KG1 (cell line): ENCODE measurements around the gene ALPL.

Experiments
- DNase-seq: peaks from one replicate; lab custom pipeline; 2025; lab: John Stamatoyannopoulos, UW

Gene ALPL

DNA sequence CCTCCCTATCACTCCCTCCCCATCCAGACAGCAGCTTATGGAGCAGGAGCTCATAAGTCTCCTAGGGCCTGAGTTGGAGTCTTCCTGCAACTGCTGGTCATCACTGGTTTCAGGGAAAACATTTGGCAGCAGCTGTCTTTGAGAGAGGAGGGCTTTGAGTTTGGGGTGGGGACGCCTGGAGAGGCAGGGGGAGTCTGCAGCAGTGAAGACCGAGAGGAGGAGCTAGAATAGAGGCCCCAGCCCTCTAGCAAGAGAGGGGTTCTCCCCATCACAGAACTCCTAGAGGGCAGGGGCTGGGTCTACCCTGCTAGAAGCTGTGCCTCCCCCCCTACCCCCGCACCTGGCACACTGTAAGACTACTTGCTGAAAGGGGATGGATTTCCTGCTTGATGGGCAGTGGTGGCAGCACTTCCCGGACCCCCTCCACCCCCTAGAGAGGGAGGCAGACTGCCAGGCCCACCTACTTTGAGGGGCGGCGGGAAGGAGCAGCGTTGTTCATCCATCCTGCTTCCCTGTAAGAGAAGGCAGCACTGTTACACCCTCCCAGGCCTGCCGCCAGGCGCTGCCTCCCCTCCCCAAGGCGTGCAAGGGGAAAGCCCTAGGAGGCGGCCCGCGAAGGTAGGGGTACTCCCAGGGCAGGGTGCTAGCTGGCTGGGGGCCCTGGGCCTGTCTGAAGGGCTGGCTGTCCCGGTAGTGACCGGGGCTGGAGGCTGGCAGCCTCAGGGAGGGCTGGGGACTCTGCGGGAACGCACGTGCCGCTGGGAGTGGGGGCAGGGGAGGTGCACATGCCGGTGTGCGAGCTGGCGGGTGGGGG, 109.5 kb downstream of the ALPL start:
- no peak for DNase-seq

DNA sequence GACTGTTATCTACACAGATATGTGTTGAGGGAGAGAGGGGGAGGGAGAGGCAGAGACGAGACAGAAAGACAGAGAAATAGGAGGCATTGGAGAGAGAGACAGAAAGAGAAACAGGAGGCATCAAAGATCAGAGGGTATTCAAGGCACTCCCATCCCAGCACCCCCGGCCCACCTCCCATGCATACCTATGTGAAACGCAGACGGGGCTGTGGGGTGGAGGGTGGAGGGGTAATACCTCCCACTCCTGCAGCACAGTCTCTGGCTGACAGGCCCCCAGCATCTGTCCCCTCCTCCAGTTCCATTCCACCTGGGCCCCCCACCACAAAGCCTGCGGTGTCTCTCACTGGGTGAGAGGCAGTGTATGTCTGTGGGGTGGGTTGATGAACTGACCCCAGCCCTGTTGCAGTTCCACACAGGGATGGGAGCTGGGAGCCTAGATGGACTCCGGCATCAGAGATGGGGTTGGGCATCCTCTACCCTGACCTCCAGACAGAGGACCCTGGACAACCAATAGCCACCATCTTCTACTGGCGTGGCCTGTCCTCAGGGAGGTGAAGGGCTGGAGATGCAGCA, 110.2 kb downstream of the ALPL start:
- no peak for DNase-seq

DNA sequence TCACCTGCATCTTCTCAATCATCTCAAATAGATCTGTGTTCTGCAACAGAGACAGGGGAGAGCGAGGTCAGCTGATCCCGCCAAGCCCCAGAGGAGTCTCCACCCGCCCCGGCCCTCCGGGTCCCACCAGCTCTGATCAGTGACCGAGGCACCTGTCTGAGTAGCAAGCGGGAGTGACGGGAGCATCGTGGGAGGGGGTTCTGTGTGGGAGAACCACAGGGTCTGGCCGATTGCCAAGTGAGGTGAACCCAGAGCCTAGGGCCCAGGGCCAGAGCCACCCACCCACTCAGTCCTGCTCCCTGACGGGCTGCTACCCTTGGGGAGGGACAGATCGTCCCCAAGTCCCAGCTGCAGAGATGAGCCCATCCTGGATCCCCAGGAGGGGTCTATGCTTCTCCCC, 110.8 kb downstream of the ALPL start:
- no peak for DNase-seq

DNA sequence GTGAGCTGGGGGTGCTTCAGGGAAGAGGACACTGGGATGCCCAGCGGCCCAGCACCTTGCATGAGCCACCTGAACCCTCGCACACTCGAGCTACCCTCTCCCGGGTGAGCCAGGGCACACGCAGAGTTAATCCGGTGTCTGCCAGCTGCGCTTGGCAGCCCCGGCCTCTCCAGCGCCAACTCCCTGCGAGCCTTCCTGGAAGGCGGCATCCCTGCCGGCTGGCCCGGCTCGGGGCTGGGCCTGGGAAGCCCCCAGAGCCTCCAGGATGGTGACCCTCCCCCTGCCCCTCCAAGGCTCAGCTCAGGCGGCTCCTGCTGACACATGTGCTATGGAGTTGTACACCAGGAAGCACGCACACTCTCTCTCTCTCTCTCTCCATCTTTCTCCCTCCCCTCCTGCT, 111.3 kb downstream of the ALPL start:
- DNase-seq = no peak

DNA sequence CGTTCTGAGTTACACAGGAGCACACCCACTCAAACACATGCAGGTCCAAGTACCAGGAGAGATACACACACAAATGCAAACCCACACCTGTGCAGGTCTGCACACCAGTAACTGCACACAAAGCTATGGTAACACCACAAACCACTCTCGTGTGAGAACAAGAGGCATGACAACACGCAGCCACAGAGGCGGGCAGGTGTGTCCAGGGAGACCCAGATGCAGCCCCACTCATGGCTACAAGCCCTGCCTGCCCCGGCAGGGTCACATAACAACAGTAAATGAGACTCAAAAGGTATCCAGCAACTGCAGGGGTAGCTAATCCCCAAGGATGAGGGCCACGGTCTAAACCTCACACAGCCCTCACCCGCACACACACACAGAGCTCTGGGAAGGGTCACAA, 111.8 kb downstream of the ALPL start:
- DNase-seq = no peak

DNA sequence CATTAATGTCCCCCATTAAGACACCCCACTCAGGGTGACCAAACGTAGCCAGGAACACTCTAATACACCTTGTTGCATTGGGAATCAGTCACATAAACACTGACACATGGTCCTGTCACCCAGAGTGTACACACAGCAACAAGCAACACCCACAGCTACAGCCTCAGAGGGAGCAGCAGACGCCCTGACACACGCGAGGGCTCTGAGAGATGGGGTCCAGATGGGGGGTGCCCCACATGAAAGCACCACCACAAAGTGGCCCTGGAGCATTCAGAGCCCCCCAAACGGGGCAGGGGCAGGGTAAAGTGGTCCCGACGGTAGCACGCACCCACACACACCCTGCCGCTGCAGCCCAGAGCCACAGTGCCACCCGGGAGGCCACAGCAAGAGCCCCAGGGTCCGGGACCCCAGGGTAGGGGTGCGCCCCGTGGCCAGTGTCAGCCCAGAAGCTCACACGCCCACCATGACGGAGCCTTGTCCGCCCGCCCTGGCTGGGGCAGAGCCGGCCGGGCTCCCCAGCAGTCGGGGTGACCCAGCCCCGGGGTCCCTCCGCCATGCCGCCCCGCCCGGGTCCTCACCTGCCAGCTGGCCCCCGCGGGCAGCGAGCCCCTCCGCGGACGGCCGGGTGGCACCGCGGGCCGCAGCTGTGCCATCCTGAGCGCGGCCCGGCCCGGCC, 112.7 kb downstream of the ALPL start:
- DNase-seq = no peak

DNA sequence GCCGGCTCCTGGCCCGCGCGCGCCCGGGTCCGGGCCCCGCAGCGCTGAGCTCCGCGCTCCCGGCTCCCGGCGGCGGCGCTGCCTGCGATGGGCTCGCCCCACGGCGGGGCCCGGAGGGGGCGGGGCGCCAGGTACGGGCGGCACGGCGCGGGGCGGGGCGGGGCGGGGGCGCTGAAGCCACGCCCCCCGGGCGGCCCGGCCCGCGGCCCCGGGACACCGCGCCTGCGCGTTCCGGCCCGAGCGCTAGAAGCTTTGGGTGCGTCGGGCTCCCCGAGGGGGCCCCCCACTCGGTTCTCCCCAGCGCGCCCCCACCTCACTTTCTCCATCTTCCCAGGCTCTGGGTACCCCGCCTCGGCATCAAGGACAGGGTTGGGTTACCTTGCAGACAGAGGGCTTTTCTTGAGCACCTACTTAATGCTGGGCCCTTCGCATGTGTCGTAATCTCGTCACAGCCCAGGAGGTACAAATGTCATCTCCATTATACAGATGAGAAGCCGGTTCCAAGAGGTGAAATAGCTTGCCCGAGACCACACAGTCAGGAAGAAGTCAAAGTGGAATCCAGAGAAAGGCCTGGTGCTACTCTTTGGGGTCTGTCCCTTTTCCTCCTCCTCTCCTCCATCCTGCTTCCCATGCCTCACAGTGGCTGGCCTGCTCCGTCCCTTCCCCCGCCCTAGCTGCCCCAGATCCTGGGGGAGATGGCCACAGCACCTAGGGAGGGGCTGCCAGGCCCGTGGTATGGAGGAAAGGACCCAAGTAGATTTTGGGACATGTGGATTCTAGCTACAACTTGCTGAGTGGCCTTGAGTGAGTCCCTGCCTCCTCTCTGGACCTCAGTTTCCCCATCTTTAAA, 113.5 kb downstream of the ALPL start:
- DNase-seq = no peak

DNA sequence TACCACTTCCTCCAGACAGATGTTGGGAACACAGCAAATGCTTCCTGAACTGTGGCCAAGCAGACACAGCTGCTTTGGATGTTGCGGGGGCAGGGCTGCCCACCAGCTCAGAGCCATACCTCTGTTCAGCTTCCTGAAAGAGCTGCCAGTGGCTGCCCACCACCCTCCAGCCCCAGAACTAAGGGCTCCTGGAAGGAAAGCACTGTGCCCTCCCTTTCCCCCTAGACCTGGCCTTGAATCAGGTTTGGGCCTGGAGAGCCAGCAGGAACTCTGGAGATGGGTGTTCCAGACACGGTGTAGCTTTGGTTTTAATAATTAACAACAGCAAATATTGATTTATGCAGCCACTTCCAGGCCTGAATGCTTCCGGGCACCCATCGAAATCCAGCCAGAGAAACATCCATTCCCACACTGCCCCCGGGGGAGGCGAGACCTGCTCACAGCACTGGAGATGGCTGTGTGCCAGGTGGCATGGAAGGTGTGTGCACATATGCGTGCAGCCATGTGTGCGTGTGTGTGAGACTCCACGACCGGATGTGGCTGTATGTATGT, 114.3 kb downstream of the ALPL start:
- no peak for DNase-seq

DNA sequence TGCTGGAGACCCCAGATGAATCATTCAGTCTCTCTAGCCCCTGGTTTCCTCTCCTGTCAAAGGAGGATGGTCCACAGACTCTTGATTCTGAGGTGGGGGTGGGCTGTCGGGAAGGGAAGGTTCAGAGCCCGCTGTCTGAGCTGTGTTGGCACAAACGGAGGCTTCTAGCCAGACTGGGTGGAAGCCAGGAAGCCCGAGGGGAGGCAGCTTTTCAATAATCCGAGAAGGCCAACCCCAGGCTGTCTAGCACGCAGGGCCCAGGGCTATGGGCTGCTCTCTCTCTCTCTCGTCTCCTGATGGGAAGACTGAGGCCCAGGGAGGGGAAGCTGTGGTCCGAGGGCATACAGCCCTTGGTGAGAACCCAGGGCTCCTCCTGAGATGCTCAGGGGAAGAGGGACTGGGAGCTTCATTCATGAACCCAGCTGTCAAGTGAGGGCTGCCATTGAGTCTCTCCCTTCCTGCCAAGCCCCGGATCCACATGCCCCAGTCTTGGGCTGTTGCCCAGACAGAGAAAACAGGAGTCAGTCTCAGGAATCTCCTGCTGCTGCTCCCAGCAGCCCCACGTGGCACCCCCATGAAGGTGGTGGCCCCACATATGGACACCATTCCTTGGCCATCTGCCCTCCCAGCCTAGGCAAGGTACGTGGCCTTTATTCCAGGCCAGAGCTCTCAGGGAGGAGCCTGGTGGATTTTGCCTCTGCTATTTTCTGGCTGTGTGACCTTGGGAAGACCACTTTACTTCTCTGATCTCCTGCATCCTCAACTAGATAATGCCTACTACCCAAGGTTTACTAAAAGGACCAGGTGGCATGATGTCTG, 115.6 kb downstream of the ALPL start:
- no peak for DNase-seq

DNA sequence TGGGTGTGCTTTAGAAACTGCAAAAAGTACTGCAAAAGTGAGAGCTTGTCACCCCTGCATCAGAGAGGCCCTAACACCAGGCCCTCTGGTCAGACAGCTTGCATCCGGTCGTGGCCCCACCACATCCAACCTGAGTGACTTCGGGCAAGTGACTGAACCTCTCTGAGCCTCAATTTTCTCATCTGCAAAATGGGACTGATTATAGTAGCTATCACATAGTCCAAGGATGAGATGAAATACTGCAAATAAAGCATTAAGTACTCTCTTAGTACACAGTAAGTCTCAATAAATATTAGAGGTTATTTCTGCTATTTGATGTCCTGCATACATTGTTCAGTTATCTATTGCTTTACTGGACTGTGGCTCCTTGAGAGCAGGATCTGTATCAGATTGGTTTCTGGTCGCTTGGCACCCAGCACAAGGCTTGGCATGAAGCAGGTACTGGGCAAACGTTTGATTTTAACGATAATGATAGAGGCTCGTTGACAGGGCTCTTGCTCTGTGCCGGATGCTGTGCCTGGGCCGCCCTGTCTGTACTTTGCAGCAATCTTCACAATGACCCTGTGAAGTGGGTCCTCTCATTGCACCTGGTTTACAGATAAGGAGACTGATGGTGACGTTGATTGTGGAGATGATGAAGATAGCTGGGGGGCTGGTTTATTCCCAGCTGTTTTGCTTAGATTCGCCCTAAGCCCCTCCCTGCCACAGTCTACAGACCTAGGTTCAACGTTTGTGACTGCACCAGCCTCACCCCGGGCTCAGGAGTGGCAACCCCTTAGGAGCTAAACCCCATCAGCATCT, 116.4 kb downstream of the ALPL start:
- DNase-seq = no peak

DNA sequence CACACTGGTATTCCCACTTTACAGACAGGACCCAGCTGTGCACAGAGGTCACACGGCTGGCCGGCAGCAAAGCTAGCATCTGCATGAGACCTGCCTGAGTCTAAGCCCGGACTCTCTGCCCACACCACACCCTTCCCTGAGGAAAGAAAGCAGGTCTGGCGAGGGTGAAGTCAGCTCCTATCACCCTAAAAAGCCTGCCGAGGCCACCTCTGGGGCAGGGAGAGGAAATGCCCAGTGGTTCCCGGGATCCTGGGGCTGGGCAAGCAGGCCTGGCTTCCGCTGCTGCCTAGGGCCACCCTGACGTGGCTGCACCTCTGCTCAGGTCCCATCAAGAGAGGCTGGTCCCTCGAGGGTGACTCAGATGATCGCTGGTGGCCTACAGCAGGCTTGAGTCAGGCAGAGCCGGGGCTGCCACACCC, 117.7 kb downstream of the ALPL start:
- DNase-seq = no peak
